A549 treated with Mapracorat at 1 μM for 4 hours (cell line): Measurements from ENCODE around the gene PAN2. TPM values are rescaled to one million over a fixed set of nuclear protein-coding genes. Genes with fewer than 3 reads are reported as not detected.

Source experiments
- total RNA-seq: library from RNA; stranded (reverse); fragments of 200-300 nt; extraction: Qiagen RNA extraction; gene quantifications from 5 replicates; pipeline ENCODE4 v1.2.3, GENCODE V29; 2022

The PAN2 gene, protein sequence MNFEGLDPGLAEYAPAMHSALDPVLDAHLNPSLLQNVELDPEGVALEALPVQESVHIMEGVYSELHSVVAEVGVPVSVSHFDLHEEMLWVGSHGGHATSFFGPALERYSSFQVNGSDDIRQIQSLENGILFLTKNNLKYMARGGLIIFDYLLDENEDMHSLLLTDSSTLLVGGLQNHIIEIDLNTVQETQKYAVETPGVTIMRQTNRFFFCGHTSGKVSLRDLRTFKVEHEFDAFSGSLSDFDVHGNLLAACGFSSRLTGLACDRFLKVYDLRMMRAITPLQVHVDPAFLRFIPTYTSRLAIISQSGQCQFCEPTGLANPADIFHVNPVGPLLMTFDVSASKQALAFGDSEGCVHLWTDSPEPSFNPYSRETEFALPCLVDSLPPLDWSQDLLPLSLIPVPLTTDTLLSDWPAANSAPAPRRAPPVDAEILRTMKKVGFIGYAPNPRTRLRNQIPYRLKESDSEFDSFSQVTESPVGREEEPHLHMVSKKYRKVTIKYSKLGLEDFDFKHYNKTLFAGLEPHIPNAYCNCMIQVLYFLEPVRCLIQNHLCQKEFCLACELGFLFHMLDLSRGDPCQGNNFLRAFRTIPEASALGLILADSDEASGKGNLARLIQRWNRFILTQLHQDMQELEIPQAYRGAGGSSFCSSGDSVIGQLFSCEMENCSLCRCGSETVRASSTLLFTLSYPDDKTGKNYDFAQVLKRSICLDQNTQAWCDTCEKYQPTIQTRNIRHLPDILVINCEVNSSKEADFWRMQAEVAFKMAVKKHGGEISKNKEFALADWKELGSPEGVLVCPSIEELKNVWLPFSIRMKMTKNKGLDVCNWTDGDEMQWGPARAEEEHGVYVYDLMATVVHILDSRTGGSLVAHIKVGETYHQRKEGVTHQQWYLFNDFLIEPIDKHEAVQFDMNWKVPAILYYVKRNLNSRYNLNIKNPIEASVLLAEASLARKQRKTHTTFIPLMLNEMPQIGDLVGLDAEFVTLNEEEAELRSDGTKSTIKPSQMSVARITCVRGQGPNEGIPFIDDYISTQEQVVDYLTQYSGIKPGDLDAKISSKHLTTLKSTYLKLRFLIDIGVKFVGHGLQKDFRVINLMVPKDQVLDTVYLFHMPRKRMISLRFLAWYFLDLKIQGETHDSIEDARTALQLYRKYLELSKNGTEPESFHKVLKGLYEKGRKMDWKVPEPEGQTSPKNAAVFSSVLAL
- total RNA-seq, result 10.8 to 22.0 TPM (median 14.5 TPM) in 5 replicates

DNA sequence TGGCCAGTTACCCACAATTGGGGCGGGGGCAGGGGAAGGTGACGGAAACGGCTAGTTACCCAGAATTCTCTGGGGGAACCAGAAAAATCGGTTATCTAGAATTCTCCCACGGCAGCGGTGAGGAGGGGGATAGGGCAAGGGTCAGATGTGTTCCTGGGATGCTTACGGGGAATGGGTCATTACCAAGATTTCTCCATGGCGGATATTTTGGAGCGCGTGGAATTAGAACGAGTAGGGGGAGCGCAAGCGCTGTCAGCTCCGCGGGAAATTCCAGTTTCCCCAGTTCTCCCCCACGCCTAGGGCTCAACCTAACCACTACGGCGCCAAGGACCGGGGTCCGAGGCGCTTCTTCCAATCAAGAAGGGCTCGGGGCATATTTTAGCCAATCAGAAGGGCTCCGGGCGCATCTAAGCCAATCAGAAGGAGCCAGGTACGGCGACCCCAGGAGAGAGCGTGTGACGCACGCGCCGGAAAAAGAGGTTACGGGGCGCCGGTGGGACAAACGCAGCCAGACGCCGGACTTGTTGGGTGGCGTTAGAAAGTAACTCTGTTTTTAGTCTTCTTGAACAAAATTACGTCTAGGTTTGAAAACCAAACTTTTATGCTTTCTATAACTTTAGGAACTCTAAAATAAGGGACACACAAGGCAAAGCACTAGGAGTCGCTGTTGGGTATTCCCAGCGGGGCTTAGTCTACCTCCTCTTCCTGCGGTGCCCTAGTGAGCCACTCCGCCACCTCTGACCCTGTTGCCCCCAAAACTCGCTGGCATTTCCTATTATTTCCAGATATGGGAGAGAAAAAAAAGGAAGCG is at the start of gene PAN2:
PAN2 (minus strand) TSS at position 322 of the 811 bp plus-strand sequence. CDS start 906 bp downstream, outside the sequence.

DNA sequence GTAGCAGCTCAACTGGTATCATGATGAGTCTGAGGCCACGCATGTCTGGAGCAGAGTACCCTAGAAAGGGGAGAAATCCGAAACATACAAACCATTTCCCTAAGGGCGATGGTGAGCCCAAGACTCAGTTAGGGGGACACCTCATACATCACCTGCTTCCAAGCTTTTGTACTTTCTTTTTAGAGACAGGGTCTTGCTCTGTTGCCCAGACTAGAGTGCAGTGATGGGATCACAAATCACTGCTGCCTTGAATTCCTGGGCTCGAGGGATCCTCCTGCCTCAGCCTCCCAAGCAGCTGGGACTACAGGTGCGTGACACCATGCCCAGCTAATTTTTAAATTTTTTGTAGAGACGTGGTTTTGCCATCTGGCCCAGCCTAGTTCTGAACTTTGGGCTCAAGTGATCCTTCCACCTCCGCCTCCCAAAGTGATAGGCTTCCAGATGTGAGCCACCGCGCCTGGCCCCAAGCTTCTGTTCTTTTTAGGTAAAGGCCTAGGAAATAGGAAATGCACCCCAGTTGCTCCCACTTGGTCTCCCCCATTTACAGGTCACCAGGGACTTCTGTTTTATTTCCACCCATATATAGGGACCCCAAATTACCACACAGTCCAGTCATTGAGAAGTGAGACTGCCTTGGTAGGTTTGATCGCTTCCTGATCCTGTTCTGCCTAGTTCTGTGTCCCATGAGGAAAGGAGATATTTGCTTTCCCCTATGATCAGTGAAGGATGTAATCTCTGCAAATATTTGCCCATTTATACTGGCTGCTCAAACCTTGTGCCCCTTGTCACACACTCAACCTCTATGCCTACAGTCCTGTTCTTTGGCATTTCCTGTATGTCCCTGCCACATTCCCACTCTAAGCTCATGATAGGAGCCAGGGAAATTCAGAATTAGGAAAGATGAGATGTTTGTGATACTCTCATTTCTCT is 28.6 kb upstream of the PAN2 start, which contains the start of gene APOF:
APOF (minus strand) TSS at position 728 of the 930 bp plus-strand sequence; CDS start at position 616, 112 bp downstream.

DNA sequence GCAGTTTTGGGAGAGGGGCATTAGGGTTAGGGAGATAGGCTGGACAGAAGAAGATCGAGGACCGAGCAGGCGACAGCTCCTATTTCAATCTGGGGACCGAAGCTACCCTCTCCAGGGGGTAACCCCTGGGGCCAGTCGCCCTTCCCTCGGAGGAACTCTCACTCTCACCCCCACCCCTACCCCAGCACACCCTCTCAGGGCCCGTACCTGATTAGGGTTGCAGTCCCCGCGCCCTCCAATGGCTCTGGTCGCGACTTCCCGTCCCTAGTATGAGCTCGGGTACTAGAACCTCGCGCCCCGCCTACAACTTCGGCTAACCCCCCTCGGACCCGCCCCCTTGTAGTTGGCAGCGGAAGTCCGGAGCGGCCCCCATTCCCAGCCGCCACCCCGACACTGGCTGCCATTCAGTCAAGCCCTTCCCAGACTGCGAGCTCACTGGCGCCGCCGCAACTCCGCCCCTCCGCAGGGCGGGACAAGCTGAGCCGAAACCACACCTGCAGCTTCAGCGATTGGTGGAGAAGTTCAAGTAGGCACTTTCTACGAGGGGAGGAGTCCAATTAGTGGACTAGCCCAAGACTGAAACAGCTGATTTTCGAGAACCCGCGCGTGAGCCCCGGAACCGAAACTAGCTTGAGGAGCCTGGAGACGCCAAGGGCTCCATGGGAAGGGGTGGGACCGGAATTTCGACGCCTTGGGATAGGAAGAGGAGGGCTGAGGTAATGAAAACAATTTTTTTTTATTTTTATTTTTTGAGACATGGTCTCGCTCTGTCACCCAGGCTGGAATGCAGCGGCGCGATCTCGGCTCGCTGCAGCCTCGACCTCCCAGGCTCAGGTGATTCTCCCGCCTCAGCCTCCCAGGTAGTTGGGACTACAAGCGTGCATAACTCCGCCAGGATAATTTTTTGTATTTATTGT is 26.3 kb upstream of the PAN2 start, which contains the start of gene STAT2:
STAT2 (minus strand) TSS at position 257 of the 917 bp plus-strand sequence. CDS start 3,536 bp downstream, outside the sequence.

DNA sequence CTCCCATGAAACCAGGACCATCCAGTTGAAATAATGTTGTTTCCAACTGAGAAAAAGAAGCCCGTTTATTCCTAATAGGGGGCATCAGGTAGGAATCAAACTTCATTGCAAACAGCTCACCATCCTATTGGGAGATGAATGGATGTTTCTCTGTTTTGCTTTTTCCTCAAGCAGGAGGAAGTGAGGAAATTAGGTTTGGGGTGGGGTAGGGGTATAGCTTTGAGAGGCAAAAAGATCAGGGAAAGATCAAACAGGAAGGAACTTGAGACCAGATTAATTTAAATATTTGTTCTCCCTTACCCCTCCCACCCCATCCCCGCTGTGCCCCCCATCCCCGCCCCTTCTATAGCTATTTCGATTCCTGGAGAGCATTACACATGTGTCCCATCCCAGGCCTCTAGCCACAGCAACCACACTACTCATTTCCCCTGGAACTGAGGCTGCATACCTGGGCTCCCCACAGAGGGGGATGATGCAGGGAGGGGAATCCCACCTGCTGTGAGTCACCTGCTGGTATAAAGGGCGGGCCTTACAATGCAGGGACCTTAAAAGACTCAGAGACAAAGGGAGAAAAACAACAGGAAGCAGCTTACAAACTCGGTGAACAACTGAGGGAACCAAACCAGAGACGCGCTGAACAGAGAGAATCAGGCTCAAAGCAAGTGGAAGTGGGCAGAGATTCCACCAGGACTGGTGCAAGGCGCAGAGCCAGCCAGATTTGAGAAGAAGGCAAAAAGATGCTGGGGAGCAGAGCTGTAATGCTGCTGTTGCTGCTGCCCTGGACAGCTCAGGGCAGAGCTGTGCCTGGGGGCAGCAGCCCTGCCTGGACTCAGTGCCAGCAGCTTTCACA is 4.7 kb upstream of the PAN2 start, which contains the start of gene IL23A:
IL23A (plus strand) TSS at position 577 of the 850 bp plus-strand sequence; CDS start at position 738, 161 bp downstream.

DNA sequence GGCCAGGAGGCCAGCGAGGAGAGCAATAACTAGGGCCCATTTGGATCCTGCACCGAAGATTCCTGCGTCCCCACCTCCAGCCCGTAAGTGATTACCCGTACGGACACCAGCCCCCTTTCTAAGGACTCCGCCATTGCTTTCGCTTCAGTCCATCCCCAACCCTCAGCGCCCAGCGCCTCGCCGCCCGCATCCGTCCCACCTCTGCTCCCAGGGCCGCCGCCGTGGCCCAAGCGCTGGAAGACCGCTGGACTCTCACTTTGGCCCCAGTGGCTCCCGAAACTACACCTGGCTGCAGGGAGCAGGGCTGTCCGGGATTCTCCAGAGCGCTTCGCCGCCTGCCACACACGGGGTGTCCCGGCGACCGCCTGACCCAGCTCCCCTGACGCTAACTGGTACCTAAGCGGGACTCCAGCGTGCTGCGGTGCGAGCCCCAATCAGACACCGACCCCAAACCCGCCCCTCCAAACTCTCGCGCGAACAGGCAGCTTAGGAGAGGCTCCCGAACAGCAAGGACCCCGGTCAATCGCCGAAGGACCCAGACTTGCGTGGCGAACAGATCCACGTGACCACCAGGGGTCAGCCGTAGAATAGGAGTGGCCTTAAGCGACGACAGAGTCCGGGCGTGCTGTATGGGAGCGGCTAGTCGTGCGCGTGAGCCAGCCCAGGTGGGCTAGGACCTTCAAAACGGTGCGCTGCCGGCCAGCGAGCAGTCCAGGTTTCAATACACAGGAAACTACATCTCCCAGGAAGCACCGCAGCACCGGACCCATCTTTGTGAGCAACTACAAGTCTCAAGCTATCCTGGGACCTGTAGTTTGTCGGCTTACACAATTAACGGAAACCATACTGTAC is 18.0 kb downstream of the PAN2 start, which contains the start of gene CNPY2:
CNPY2 (minus strand) TSS at position 367 of the 852 bp plus-strand sequence. CDS start 771 bp downstream, outside the sequence.

DNA sequence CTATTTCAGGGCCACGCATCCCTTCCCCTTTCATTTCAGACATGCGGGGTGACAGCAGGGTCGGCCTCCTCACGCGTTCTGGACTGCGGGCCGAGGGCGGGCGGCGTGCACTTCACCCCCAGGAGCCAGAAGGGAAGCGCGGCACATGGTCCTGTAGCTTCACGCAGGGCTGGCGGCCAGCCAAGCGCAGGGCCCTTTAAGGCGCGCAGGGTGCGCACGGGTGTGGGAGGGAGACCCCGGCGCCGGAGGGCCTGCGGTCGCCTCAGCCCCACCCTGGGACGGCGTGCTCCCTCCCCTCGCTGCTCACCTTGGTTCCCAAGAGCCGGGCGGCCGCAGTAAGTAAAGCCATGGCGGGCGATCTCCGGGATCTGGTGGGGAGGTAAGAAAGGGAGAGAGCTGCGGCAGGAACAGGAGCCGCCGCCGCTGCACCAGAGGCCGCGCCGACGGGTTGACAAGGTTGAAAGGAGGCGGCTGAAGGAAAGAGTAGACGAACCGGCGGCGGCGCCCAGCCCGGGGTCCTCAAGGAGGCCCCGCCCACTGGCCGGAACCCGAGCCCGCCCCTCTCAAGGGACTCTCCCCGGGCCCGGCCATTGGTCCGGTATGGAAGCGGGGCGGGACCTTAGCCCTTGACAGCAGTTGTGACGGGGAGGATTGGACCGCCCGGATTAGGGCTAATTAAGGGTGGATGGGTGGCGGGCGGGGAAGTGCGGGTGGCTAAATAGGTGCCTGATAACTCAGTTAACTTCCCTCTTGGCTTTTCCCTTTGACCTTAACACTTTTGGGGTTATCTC is 33.8 kb downstream of the PAN2 start, which contains the start of gene CS:
CS (minus strand) TSS at position 478 of the 791 bp plus-strand sequence; CDS start at position 349, 129 bp downstream.

DNA sequence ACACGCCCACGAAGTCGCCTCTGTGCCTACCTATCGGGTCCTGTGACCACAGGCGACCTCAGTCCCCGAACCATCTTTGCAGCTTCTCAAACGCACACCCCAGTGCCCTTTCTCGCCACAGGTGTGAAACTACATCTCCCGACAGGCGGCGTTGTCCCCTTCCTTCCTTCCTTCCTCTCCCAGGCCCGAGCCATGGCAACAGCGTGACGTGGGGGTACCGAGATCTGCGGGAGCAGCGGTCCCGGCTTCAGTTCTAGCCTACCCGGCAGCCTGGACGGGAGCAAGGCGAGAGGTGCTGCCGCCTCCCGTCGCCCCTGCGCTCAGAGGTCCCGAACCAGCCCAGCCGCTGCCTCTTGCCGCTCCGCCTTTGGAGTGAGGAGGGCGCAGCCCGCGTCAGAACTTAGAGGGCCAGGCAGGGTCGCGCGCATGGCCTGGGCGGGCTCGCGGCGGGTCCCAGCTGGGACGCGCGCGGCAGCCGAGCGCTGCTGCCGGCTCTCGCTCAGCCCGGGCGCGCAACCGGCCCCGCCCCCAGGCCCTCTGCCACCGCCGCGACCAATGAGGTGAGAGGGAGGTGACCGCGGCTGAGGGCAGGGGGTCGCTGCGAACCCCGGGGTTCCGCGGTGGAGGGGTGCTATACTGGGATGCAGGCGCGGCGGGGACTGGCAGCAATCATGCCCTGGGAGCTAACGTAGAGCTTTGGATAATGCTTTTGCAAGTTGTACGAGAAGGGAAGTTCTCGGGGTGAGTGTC is 66.9 kb downstream of the PAN2 start, which contains the start of gene COQ10A:
COQ10A (plus strand) TSS at position 250 of the 750 bp plus-strand sequence; CDS start at position 427, 177 bp downstream.

Other genes with a start within 250 kb of the PAN2 start
- 278 to 323 TPM (median 296 TPM) in 5 replicates for gene PA2G4, start 229.4 kb downstream of the PAN2 start, total RNA-seq
- 5,582 to 6,195 TPM (median 5,751 TPM) in 5 replicates for gene RPL41, start 217.4 kb downstream of the PAN2 start, total RNA-seq
- gene ZC3H10, start 215.7 kb downstream of the PAN2 start, total RNA-seq, result 2.3 to 4.3 TPM (median 3.8 TPM) in 5 replicates
- 64.8 to 72.3 TPM (median 67.4 TPM) in 5 replicates for gene ESYT1, start 205.7 kb downstream of the PAN2 start, total RNA-seq
- gene MYL6B, start 181.4 kb downstream of the PAN2 start, total RNA-seq, result 78.6 to 81.2 TPM (median 79.0 TPM) in 5 replicates
- gene MYL6, start 175.6 kb downstream of the PAN2 start, total RNA-seq, result 2,090 to 3,072 TPM (median 2,247 TPM) in 5 replicates
- 27.6 to 36.1 TPM (median 33.0 TPM) in 5 replicates for gene SMARCC2, start 144.5 kb downstream of the PAN2 start, total RNA-seq
- gene RNF41, start 112.1 kb downstream of the PAN2 start, total RNA-seq, result 21.8 to 27.4 TPM (median 25.1 TPM) in 5 replicates
- gene NABP2, start 109.7 kb downstream of the PAN2 start, total RNA-seq, result 56.6 to 61.3 TPM (median 57.8 TPM) in 5 replicates
- gene SLC39A5, start 103.9 kb downstream of the PAN2 start, total RNA-seq, result not detected in 5 replicates
- 33.6 to 47.3 TPM (median 45.6 TPM) in 5 replicates for gene ANKRD52, start 75.6 kb downstream of the PAN2 start, total RNA-seq
- 15.2 to 17.4 TPM (median 16.5 TPM) in 5 replicates for gene COQ10A, start 67.1 kb downstream of the PAN2 start, total RNA-seq
- 145 to 174 TPM (median 156 TPM) in 5 replicates for gene CS, start 33.7 kb downstream of the PAN2 start, total RNA-seq
- gene CNPY2, start 18.0 kb downstream of the PAN2 start, total RNA-seq, result 120 to 149 TPM (median 142 TPM) in 5 replicates
- 0.22 to 0.64 TPM (median 0.33 TPM) in 5 replicates for gene IL23A, start 4.9 kb upstream of the PAN2 start, total RNA-seq
- gene STAT2, start 26.1 kb upstream of the PAN2 start, total RNA-seq, result 9.5 to 13.7 TPM (median 12.0 TPM) in 5 replicates
- gene APOF, start 28.9 kb upstream of the PAN2 start, total RNA-seq, result not detected in 5 replicates
- 31.7 to 38.8 TPM (median 36.6 TPM) in 5 replicates for gene TIMELESS, start 115.4 kb upstream of the PAN2 start, total RNA-seq
- 0.13 to 0.32 TPM (median 0.23 TPM) in 4 of 5 replicates, not detected in the other for gene MIP, start 120.7 kb upstream of the PAN2 start, total RNA-seq
- gene SPRYD4, start 134.6 kb upstream of the PAN2 start, total RNA-seq, result 1.7 to 1.9 TPM (median 1.8 TPM) in 5 replicates
- 0.13 to 0.24 TPM (median 0.16 TPM) in 3 of 5 replicates, not detected in the others for gene GLS2, start 154.2 kb upstream of the PAN2 start, total RNA-seq
- gene RBMS2, start 187.8 kb upstream of the PAN2 start, total RNA-seq, result 9.4 to 18.3 TPM (median 11.8 TPM) in 5 replicates